HL-60 (cell line): ENCODE data around the gene CKLF.

Source experiments
- CTCF ChIP-seq: IDR thresholded peaks from one replicate; pipeline ENCODE4 v1.5.1; 2011; ENCODE audit warnings: low read length, control low read depth, inconsistent platforms; ENCODE audit not compliant: insufficient read depth
- GABPA ChIP-seq: IDR thresholded peaks from 2 replicates; pipeline ENCODE4 v1.6.1; 2012; ENCODE audit warnings: low read depth
- POLR2AphosphoS5 ChIP-seq: IDR thresholded peaks from 2 replicates; pipeline ENCODE4 v1.6.1; 2012; ENCODE audit warnings: low read depth
- REST ChIP-seq: IDR thresholded peaks from 2 replicates; pipeline ENCODE4 v1.6.1; 2012; ENCODE audit warnings: low read depth; ENCODE audit not compliant: insufficient replicate concordance

GRCh38 chr16:66525396-66526180, 26.8 kb upstream of the CKLF start:
- TF ChIP-seq CTCF, result no peak
- TF ChIP-seq POLR2AphosphoS5, result no peak
- no peak for TF ChIP-seq REST
- no peak for TF ChIP-seq GABPA
